Osteoblast (primary cell): Measurements from ENCODE around the gene WDR49. TPM values are rescaled to one million over a fixed set of nuclear protein-coding genes. Genes with fewer than 3 reads are reported as not detected.

Experiments
- DNase-seq: peaks from one replicate; pipeline ENCODE4 v3.0.0; 2011; ENCODE audit warnings: low spot score, mixed read lengths; ENCODE audit not compliant: insufficient read length; ENCODE audit errors: missing footprints
- H2AFZ ChIP-seq: 2 replicates; pipeline ENCODE4 v1.6.0; 2011; ENCODE audit warnings: mild to moderate bottlenecking, low read length
- H3K27ac ChIP-seq: 2 replicates; pipeline ENCODE4 v1.5.1; 2011; ENCODE audit warnings: mild to moderate bottlenecking, low read depth, low read length, moderate library complexity
- H3K27me3 ChIP-seq: 2 replicates; pipeline ENCODE4 v1.6.0; 2012; ENCODE audit warnings: mild to moderate bottlenecking, control low read depth, inconsistent platforms, low read length, moderate library complexity; ENCODE audit not compliant: insufficient read depth
- H3K36me3 ChIP-seq: 2 replicates; pipeline ENCODE4 v1.5.1; 2011; ENCODE audit warnings: mild to moderate bottlenecking, low read length, control low read depth, moderate library complexity; ENCODE audit not compliant: insufficient read depth
- H3K4me1 ChIP-seq: 2 replicates; pipeline ENCODE4 v1.5.1; 2011; ENCODE audit warnings: mild to moderate bottlenecking, low read length, control low read depth, moderate library complexity; ENCODE audit not compliant: insufficient read depth
- H3K4me2 ChIP-seq: 2 replicates; pipeline ENCODE4 v1.6.0; 2011; ENCODE audit warnings: mild to moderate bottlenecking, low read length; ENCODE audit not compliant: insufficient read depth
- H3K4me3 ChIP-seq: fragments of 200-600 bp; sonication (generic); 3 replicates; pipeline ENCODE4 v1.5.1; 2012; ENCODE audit warnings: mild to moderate bottlenecking, low read length, inconsistent platforms; ENCODE audit not compliant: insufficient read depth
- H3K79me2 ChIP-seq: 2 replicates; pipeline ENCODE4 v1.6.0; 2012; ENCODE audit warnings: mild to moderate bottlenecking, low read length, control low read depth, inconsistent platforms; ENCODE audit not compliant: insufficient read depth
- H3K9me3 ChIP-seq: 2 replicates; pipeline ENCODE4 v1.5.1; 2011; ENCODE audit warnings: low read depth, low read length, control low read depth
- H4K20me1 ChIP-seq: 2 replicates; pipeline ENCODE4 v1.6.0; 2012; ENCODE audit warnings: mild to moderate bottlenecking, low read length, control low read depth; ENCODE audit not compliant: insufficient read depth
- CTCF ChIP-seq: IDR thresholded peaks from 2 replicates; pipeline ENCODE4 v1.5.1; 2011; ENCODE audit warnings: mild to moderate bottlenecking, low read depth, low read length, moderate library complexity; ENCODE audit errors: extremely low read depth
- total RNA-seq: library from RNA; depleted of rRNA; stranded (reverse); fragments of >200 nt; gene quantifications from 2 replicates; pipeline ENCODE4 v1.2.3, GENCODE V29; 2012

WDR49 gene
- total RNA-seq, 1 donor, result under 0.01 TPM

DNA sequence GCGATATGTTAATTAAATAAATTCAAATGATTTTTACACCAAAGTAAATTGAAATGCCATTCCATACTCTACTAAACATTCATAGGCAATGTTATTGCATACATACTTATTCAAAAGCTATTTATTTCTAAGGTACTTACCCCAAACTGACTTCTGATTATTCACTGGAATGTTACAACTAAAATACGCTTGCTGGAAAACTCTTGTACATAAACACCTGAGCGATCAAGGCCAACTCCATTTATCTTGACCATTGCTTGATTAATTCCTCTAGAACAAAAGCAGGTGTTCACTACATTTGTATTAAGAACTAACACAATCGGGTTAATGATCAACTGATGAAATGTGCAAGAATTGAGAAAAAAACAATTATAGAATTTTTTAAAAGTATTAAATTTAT is 179.9 kb downstream of the WDR49 start, which contains the start of gene SERPINI2:
Gene SERPINI2, minus strand, starts transcription at position 180 of the 400 bp plus-strand sequence. CDS start 2,208 bp downstream, outside the sequence.
- TF ChIP-seq CTCF, result no peak

DNA sequence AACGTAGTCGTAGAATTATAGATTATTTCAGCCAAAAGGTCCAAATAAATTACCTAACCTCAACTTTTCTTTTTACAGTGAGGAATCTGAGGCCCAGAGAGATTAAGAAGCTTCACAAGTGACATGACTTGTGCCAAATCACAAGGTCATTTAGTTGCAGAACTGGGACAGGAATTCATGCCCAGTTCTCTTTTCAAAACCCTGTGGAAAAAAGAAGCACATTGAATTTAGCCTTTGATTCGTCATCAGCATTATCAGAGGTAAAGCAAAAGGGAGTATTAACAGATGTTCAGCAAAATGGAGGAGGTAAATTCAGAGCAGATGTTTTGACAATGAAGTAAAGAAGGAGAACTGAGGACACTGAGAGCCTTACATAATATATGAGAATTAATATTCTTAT is 184.4 kb downstream of the WDR49 start:
- H4K20me1 ChIP-seq, result no peaks in the 10 kb centered on the region
- H3K4me2 ChIP-seq, result no peak overlapping the region
- no peak overlapping the region for H3K4me3 ChIP-seq
- TF ChIP-seq CTCF, result no peak
- H3K27me3 ChIP-seq, result no peaks in the 10 kb centered on the region
- no peak overlapping the region for H3K27ac ChIP-seq
- H3K9me3 ChIP-seq, result no peaks in the 10 kb centered on the region
- no peak for DNase-seq
- H3K79me2 ChIP-seq, result no peaks in the 10 kb centered on the region
- no peaks in the 10 kb centered on the region for H3K36me3 ChIP-seq
- no peaks in the 10 kb centered on the region for H3K4me1 ChIP-seq
- no peak overlapping the region for H2AFZ ChIP-seq

More for the DNA sequence above, 179.9 kb downstream of the WDR49 start, which contains the start of gene SERPINI2:
- Histone ChIP-seq H3K27me3 (no peaks in the 10 kb centered on the region), H3K4me3 (no peak within 1 kb of the TSS), H3K4me1 (no peaks in the 10 kb centered on the region), H4K20me1 (no peaks in the 10 kb centered on the region), H3K9me3 (no peaks in the 10 kb centered on the region), H3K36me3 (no peaks in the 10 kb centered on the region), H2AFZ (no peak within 1 kb of the TSS), H3K4me2 (no peak within 1 kb of the TSS), H3K27ac (no peak within 1 kb of the TSS), H3K79me2 (no peaks in the 10 kb centered on the region)
- no peak for DNase-seq

- Histone ChIP-seq H3K9me3 (no peaks in the 10 kb centered on the region), H4K20me1 (no peaks in the 10 kb centered on the region), H3K4me2 (no peak overlapping the region), H2AFZ (no peak overlapping the region), H3K79me2 (no peaks in the 10 kb centered on the region), H3K4me1 (no peaks in the 10 kb centered on the region), H3K27me3 (no peaks in the 10 kb centered on the region), H3K36me3 (no peaks in the 10 kb centered on the region), H3K27ac (no peak overlapping the region), H3K4me3 (no peak overlapping the region)
- no peak for DNase-seq
- TF ChIP-seq CTCF, result no peak
Measured at GRCh38 chr3:167467848-167468611, 185.7 kb downstream of the WDR49 start.

DNA sequence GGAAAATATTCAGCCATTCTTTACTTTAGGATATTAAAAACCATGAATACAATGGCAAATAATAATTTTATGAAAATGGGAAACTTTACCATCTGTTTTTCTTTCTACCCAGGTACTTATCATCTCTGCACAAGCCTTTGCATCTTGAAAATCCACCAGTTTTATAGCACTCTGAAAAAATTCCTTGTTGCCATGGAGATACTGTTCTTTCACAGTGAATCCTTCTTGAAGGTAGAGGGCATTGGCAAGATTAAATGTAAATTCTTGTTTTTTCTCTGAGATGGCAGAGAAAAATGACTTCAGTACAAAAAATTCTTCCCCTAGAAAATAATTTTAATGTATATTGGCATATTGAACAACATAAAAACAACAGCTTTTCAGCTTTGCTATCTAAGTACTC is 186.8 kb downstream of the WDR49 start:
- no peaks in the 10 kb centered on the region for H3K27me3 ChIP-seq
- DNase-seq, result no peak
- H3K27ac ChIP-seq, result no peak overlapping the region
- no peaks in the 10 kb centered on the region for H3K4me1 ChIP-seq
- no peak overlapping the region for H3K4me3 ChIP-seq
- TF ChIP-seq CTCF, result no peak
- H3K4me2 ChIP-seq, result no peak overlapping the region
- H2AFZ ChIP-seq, result no peak overlapping the region
- no peaks in the 10 kb centered on the region for H3K9me3 ChIP-seq
- H3K79me2 ChIP-seq, result no peaks in the 10 kb centered on the region
- no peaks in the 10 kb centered on the region for H3K36me3 ChIP-seq
- H4K20me1 ChIP-seq, result no peaks in the 10 kb centered on the region
